Activated CD4-positive, alpha-beta T cell treated with anti-CD3 and anti-CD28 coated beads, Interleukin-10, Interleukin-2, amounts not matched to agents 100 ng/mL and 50 ng/mL, durations not matched to agents 16 hours and 8 hours (primary cell): Measurements from ENCODE around the gene ICAM2.

Experiments
- DNase-seq: peaks from one replicate; pipeline ENCODE4 v3.0.0-alpha.2; 2020

ICAM2 gene

DNA sequence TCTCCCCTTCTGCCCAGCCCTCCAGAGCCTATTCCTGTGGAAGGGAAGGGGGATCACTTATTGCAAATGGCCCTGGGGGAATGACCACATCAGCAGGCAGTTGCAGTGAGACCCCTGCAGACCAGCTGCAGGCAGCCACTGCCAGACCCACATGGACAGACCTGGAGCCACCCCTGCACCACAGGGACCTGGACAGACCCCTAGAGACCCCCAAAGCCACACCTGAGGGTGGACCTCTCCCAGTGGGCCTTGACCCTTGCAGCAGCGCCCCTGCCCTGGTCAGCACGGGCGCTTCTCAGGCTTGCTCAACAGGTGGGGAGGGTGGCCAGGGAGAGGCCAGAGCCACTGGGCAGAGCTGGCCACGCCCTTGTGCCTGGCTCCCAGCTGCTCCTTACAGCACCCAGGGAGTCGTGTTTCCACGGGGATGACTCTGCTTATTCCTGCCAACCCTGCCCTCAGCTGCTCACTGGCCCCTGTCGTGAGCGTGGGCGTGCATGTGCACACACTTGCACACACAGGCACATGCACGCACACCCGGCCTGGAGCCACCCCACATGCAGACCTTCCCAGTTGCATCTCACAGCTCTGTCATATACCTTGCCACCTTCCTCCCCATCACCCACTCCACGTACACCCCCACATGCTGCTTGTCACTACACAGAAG, 46.4 kb downstream of the ICAM2 start:
- DNase-seq: no peak

DNA sequence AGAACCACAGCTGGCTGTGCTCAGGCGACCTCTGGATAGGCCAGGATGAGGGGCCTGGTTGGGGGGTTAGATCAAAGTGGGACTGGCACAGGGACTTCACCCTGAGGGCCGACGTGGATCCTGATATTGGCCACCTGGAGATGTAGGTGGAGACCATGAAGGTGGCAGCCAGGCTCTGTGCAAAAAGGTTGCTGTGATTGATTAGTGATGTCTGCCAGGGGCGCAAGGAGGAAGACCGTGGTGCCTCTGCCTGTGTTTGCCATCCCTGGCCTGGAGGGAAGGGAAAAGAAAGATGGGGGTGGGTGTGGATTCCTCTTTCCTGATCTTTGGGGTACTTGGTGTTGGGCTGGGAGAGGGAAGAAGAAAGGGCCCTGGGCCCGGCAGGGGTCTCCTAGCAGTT, 47.2 kb downstream of the ICAM2 start:
- no peak for DNase-seq

DNA sequence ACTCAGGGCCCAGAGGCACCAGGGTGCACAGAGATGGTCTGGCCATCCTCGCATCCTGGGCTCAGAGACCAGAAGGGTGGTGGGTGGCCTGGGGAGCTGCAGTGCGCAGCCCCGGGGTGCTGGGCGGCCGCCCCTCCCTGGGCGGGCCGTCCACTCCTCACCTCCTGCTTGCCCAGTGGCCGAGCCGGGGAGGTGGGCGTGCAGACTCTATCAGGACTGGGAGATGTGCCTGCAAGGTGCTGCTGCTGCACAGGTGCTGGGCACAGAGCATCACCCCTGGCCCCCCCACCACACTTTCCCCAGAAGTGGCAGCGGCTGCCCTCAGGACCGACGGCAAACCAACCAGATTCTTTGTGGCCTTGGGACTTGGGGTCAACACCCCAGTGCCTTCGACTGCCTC, 47.6 kb downstream of the ICAM2 start, which contains the start of gene SCN4A:
Gene SCN4A, minus strand, starts transcription at position 123 of the 400 bp plus-strand sequence. Its CDS starts 77 bp downstream, at position 46.
- no peak for DNase-seq

DNA sequence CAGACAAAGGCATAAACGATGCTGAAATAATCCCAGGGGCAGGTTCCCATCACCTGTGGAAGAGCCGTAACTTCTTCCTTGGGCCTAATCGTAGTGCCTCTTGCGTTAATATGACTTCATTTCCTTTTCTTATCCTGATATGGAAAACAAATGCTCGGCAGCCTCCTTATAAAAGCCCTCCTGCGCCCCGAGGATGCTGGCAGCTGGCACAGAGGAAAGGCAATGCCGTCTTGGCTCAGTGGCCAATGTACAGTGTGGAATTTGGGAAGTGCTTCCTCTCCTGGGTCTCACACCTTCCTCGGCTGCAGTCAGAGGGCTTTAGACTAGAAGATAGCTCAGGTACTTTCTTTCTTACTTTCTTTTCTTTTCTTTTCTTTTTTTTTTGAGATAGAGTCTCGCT, 51.2 kb downstream of the ICAM2 start:
- DNase-seq: no peak

DNA sequence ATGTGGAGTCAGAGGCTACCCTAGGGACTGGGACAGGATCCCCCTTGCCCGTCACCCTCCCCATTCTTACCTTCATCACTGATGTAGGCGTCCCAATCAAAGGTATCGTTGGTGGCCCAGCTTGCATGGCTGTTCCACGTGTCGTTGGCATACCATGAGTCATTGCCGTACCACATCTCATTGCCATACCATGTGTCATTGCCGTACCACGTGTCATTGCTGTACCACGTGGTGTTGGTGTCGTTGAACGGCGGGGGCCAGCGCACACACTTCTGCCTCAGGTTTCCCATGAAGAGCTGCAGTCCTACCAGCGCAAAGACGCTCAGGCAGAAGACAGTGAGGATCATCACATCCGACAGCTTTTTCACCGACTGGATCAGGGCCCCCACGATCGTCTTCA, 52.5 kb downstream of the ICAM2 start:
- peak; percentile 59 for DNase-seq

DNA sequence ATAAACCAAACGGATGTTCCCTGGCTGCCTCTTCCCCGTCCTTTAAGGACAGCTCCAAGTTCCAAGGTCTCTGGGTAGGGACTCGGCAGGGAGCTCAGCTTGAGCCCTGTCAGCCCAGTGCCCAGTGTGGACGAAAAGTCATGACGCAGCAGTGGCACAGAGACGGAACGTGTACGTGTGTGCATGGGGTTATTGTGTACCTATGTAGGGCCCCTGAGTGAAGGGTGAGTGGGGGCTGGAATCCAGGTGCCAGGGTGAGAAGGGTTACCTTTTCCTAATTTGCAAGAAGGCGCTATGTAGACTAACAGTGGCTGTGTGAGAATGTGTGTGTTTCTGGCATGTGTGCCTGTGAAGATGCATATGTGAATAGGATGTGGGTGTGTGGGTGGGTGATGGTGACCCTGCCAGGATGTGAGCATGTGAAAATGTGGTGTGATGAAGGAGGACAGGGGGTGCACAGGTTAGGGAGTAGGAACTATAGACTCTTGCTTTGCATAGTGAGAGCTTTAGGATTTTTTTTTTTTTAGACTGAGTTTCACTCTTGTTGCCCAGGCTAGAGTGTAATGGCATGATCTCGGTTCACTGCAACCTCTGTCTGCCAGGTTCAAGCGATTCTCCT, 53.7 kb downstream of the ICAM2 start:
- peak; percentile 32 for DNase-seq

DNA sequence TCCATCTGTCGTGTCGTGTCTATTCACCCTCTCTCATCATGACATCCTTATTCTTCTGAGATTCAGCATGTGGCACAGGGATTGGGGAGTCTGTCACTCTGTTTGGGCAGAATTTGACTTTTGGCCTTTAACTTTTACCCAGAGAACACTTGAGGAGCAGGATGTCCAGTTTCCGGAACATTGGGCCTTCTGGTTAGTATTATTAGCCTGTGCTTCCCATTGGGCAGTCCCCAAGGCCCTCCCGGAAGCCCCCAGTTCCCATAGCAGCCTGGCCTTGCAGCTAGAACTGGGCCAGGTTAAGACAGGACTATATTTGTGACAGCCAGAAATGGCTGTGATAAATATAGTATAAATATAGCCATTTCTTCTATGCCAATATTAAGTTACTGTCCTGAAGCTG, 57.3 kb downstream of the ICAM2 start:
- no peak for DNase-seq

DNA sequence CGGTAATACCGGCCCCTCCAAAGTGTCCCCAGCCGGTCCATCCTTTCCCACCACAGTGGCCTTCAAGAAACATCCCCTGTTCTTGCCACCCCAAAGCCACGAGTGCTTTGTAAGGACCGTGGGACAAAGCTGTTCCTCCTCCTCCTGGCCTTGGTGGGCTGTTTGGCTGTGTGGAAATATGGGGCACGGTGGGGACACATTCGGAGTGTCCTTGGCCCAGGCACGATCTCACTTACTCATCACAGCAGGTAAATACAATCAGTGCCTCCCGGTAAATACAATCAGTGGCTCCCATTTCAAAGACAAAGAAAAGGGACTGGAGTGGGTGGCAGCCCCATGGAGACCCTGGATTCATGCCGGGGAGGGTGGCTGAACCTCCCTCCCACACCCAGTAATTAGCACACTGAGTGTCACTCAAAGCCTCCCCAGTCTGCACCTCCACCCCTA, 58.1 kb downstream of the ICAM2 start:
- no peak for DNase-seq

DNA sequence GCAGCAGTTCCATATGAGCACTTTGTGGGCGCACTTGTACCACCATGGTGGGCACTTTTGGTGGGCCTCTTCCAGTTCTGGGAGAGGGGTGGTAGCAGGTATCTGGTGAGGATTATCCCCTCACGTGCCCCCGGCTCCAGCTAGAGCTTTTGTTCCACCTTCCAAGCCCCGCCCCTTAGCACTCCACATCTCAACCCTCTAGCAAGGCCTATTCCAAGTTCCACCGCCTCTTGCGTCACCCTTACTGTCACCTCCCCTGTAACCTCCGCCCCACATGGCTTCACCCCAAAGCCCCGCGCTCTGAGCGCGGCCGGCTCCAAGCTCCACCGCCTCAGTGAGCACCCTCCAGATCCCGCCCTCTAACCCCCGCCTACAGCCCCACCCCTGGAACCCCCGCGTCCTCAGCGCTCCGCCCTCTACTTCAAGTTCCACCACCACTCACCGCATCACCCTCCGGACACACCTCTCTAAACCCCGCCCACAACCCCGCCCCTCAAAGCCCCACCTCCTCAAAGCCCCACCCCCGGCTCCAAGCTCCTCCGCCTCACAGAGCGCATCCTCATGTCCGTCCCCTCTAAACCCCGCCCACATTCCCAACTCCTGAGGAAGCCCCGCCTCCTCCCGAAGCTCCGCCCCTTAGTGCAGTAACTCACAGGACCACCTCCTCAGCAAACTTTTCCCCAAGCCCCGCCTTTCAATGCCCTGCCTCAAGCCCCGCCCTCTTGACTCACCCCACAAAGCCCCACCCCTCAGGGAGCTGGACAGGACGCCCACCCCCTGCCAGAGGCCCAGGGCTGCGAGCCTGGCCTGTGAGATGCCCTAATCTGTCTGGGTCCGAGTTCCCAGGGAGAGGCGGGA, 58.8 kb downstream of the ICAM2 start:
- peak; percentile 56 for DNase-seq

DNA sequence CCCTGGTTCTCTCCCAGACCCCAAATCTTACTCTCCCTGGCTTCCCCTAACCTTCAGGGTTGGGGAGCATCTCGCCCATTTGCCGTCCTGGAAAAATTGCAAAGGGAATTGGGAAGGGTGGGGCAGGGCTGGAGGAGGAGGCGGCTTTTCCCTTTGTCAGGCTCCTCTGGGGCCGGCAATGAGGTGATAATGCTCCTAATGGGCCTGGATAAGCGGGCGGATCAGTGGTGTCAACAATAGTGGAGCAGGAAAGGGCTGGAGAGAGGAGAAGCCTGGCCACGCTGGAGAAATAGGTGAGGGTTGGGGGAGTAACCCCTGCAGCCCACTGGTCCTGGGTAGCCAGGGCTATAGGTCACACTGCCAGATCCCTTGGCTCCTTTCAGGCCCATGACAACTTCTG, 60.0 kb downstream of the ICAM2 start:
- DNase-seq: no peak

DNA sequence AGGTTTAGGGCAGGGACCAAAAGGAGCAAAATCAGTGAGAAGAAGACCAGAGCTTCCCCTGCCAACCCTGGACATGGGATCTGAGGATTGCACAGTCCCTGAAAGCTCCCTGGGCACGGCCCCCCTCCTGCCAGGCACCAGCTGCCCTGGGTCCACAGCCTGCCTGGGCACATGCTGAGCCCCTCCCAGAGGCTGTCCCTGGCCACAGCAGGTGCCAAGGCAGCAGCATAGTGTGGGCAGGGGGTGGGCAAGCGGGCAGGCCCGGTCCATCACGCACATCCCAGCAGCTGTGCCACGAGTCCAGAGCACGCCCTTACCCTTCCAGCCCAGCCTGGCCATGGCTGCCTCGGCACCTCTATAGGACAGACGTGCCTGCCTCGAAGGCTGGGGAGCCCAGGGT, 60.4 kb downstream of the ICAM2 start:
- DNase-seq: no peak

DNA sequence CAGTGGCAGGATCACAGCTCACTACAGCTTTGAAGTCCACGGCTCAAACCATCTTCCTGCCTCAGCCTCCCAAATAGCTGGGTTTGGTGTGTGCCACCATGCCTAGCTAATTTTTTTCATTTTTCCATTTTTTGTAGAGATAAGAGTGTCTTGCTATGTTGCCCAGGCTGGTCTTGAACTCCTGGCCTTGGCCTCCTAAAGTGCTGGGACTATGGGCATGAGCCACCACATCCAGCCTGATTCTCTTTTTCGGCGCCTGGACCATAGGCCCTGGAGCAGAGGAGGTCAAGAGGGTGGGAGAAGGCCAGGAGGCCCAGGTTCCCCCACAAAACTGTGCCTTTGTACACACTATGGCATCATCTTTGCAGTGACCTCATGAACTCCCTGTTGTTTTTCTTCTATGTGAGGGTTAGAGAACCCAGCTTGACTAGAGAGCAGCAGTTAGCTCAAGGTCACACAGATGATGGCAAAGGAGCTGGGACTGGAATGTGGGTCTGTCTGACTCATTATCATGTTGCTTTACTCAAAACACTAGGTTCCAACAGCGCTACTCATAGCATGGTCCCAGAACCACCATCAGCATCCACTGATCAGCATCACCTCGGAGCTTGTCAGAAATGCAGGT, 64.0 kb downstream of the ICAM2 start:
- DNase-seq: no peak

DNA sequence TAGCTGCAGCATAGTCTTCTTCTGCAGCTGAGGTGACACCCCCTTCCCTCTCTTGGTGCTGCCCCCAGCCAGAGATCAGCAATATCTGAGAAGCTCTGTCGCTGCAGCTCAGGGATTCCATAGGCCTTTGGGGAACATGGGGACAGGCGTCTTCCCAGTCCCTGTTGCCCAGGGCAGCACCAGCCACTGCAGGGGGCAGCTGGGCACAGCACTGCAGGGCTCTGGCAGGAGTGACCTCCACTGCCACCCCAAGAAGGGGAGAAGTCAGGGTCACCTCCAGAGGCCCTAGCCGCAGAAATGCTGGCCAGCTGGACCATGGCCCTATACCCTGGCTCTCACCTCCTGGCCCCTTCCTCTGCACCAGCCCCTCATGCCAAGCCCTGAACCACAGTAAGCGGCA, 64.6 kb downstream of the ICAM2 start:
- no peak for DNase-seq

DNA sequence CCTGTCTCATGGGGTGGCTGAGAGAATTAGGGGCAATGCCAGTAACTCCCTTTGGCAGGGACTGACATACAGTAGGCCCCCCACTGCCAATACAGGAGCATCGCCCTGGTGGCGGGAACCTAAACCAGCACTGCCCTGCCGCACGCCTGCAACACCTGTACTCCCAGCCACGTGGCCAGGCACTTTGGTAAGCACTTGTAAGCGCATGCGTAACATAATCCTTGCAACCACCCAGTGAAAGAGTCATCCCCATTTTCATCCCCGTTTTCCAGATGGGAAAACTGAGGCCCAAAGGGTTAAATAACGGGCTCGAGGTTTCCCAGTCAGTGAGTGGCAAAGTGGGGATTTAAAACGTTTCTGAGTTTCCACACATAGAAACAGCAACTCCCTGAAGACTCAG, 65.2 kb downstream of the ICAM2 start:
- DNase-seq: no peak

DNA sequence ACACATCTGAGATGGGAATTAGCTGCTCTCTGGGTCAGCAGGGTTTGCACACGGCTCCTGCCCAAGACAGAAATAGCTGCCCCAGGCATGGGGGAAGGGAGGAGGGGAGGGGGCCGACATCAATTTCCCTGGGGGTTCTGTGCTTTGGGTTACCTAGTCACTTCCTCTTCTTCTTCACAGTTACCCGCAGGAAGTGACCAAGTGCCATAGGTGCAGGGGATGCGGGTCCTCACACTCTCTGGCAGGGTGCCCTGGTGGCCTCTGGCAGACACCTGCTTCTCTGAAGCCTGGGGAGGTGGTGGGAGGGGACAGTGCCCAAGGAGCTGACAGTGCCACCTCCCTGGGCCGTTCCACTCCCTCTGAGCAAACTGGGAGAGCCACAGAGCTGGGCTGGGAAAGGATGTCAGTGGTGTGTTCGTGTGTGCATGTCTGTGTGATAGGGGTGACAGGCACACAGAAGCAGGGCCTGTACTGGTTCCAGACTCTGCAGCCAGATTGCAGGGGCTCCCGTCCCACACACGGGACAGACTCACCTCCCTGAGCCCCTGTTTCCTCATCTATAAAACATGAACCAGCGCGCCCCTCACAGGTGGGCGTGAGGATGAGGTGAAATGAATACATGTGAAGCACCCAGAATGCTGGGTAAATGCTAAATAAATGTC, 65.9 kb downstream of the ICAM2 start:
- peak; percentile 28 for DNase-seq
